RKO (cell line): Measurements from ENCODE around the gene CHSY3.
A peak's percentile ranks its signal among the peaks of the same experiment; 100 is the strongest.

Experiments
- DNase-seq: peaks from one replicate; pipeline ENCODE4 v3.0.0-alpha.2; 2016; ENCODE audit warnings: low spot score

The CHSY3 gene

DNA sequence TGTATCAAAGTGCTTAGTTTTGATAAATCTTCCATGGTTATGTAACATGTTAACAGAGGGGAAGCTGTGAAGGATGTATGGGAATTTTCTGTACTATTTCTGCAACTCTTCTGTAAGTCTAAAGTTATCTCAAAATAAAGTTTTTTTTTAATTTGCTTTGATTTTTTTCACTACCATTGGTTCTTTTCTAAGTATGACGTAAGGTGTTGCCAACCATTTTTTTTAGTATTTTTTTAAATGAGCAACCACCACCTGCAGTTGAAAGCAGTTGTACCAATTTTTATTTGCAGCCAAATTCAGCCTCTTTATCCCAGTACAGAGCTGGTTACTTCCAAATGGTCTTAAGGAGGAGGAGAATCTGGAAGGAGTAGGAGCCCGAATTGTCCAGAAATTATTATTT, 192.2 kb downstream of the CHSY3 start:
- DNase-seq: no peak

DNA sequence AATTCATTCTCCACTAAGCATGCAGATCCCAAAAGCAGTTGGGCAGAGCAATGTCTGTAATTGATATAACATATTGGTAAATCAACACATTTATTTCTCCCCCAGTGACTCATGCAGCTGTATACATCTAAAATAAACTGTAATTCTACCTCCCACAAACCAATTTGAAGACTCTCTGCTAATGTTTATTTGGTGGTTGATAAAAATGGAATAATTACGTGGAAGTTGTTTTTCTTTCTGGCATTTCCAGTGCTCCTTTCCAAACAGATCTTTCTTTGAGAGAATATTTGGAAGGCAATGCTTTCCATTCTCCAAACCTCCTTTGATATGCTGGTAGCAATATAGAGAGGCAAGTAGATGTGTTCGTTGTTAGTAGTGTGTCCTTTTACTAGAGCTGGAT, 194.7 kb downstream of the CHSY3 start:
- no peak for DNase-seq

DNA sequence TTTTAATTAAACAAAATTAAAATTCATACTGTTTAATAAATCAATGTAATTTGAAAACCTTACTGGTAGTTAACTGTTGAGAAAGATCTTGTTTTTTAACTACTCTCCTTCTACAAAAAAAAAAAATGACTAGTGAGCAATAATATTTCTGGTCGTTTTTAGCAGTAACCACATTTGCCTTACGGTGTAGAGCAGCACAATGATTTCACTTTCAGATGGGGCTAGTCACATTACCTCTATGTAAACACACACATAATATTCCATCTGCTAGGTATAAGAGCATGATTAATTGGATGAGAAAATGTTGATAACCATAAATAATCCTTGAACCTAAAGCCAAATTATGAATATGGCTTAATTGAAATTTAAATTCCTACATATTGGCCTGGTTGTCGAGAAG, 198.1 kb downstream of the CHSY3 start:
- DNase-seq: no peak

DNA sequence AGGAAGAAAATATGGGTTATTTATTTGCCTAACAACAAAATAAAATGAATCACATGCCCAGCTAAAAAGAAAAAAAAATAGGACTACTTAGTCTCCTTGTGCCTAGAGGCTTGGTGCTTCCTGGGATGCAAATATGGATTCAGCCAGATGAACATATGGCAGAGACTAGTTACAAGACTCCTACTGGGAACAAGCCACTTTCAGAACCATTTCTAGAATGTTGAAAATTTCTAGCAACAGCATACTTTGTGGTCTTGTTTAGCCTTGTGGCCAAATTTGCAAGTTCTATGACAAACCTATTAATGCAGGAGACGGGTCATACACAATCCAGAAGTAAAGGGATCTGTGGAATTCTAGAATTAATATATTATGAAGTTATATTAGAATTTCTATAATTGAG, 198.7 kb downstream of the CHSY3 start:
- DNase-seq: no peak

- DNase-seq: no peak
Observed at GRCh38 chr5:130104895-130105688, 200.8 kb downstream of the CHSY3 start.

DNA sequence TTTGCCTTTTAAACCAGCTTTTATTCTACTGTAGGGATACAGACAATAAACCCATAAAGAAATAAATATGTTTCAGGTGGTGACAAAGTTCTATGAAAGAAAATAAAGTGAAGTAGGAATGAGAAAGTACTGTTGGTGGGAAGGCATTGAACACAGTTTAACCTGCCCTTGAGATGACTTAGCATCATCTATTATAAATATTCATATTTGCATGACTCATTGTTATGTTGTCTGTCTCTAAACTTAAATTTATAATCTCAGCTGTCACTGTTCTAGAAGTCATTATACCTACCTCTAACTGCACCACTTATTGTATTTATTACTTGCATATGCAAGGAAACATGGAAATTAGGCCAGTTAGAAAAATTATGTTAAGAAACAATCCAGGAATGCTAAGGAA, 202.2 kb downstream of the CHSY3 start:
- DNase-seq: no peak

- peak; percentile 60 for DNase-seq
Observed at GRCh38 chr5:130109152-130109551, 204.9 kb downstream of the CHSY3 start.

GRCh38 chr5:130110328-130110727, 206.1 kb downstream of the CHSY3 start:
- DNase-seq: no peak

GRCh38 chr5:130111746-130112145, 207.5 kb downstream of the CHSY3 start:
- DNase-seq: no peak

DNA sequence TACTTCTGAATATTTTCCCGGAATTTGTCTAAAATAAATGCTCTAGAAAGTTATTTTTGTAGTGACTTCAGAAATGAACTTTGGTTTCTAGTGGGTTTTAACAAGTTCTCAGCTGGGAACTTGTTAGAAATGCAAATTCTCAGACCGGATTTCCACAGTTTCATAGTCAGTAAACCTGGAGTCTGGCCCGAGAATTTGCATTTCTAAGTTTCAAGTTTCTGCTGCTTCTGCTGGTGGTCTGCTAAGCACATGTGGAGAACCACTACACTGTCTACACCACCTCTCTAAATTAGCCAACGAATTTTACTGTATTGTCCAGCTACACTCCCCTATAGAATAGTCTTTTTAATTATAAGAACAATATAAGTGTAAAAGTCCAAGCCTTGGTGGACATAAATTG, 208.0 kb downstream of the CHSY3 start:
- no peak for DNase-seq

DNA sequence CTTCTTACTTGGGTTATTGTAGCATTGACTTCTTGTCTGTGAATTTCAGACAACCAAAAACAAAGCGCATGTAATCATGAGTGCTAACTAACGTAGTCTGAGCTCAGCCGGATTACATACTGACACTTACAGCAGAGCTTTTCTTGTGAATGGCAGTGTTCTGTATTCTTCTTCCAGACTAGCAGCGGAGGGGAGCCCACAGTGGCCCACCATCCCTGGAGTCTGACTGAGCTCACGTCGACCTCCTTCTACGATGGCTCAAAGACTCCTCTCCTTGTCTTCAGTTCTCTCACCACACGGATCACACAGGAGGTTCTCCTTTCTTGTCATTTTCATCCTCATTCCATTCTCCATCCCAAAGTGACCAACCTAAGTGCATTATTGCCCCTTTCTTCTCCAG, 211.4 kb downstream of the CHSY3 start:
- DNase-seq: no peak

- DNase-seq: no peak
Observed at GRCh38 chr5:130116462-130116861, 212.2 kb downstream of the CHSY3 start.

DNA sequence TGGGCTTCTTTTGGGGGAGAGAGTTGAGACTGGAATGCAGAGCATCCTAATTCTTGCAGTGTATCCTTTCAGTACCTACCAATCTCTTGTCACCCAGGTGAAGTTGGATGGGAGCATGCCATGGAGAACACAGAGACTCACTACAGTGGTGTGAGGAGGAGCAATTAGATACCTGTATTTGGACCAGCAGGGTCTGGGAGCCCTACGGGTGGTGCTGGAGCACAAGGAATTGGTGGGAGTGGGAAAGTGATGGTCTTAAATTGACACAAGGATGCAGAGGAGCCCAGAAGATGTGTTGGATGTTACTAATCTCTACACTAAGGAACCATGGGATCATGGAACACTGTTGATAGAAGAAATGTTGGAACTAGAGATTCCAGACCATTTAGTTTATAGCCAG, 212.7 kb downstream of the CHSY3 start:
- no peak for DNase-seq

- DNase-seq: no peak
Observed at GRCh38 chr5:130126746-130127145, 222.5 kb downstream of the CHSY3 start.

GRCh38 chr5:130135506-130135905, 231.2 kb downstream of the CHSY3 start:
- peak; percentile 15 for DNase-seq

DNA sequence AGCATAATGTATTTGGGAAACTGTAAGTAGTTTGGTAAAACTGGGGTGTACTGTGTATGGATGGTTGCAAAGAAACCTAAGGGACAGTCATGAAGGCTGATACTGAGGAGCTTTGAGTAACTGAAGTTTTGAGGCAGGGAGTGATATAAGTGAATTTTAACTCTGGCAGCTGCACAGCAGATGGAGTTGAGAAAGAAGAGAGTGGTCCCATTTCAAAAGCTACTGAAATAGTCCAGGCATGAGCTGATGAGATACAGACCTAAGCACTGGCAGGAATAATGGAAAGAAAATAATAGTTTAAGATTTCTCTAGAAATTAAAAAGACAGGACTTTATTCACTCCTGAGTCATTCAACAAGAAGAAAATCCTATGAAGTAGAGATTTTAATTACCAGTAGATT, 232.0 kb downstream of the CHSY3 start:
- no peak for DNase-seq

DNA sequence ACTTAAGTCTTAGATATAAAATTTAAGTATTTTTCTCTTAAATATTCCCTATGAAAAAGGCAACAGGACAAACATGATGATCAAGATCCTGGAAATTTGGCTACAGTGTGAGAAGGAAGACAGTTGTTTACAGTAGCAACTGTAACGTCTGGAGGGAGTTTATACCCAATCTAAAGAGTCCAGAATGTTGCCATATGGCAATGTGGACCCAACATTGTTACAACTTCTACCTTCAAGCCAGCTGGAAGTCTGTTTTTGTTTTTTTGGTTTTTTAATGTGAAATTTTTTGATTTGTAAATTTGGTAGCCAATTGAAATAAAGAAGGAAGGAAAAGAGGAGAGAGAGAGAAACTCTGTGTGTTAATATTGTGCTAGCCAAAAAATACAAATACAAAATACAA, 233.4 kb downstream of the CHSY3 start:
- no peak for DNase-seq

- DNase-seq: no peak
Observed at GRCh38 chr5:130138406-130139045, 234.3 kb downstream of the CHSY3 start.

GRCh38 chr5:130141659-130142320, 237.5 kb downstream of the CHSY3 start:
- peak; percentile 39 for DNase-seq

DNA sequence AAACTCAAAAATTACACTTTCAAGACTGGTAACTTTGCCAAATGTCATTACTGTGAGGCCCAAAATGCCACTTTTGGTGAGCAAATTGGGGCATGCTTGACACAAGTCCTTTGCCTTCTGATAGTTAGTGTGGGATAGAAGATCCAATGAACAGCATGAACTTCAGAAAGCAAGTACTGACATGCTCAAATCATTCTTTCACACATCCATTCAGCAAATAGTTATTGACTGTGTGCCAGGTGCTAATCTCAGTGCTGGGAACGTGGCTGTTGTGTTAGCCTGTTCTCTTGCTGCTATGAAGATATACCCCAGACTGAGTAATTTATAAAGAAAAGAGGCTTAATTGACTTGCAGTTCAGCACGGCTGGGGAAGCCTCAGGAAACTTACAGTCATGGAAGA, 247.0 kb downstream of the CHSY3 start:
- no peak for DNase-seq

DNA sequence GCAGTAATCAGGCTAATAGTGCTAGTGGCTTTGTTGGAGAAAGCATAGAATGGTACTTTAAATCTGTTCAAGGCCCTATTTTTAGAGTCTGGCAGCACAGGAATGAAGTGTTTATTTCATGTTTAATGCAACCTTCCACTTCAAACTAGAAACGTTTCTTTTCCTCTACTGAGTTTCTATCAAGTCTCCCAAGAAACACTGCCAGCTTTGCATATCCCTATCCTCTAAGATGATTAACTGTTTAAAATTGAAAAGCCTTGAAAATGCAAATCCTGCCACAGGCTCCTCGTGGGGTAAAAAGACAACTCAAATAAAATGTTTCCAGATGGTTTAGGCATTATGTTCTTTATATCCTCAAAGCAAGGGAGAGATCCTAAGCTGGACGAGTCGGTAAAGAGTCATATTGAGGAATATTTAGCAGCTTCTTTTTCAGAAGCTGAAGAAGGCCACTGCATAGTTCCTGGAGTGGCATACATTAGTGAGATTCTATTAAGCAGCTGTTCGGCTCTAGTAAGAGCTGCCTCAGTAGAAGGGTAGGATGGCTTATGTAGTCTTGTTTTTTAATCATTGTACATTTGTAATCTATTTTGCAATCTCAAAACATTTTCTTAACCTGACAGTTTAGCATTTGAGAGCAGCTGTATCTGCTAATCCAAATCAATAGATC, 251.2 kb downstream of the CHSY3 start:
- DNase-seq: no peak

- DNase-seq: no peak
Observed at GRCh38 chr5:130158036-130158435, 253.8 kb downstream of the CHSY3 start.

DNA sequence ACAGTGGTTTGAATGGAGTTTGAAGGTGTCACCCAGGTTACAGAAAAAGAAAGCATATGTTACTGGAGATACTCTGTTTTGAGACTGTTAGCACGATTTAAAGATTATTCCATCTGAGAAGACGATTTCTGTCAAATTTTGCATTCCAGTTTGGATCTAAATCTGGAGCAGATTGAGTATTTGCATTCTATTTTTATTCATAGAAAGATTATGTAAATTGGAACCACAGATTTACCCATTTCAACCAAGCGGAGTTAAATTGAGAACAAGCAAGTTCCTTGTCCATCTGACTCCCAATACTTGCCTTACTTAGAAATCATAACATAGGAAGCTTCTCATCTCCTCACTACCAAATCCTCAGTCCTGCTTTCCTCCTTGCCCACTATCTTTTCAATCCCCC, 255.7 kb downstream of the CHSY3 start:
- no peak for DNase-seq
